SK-N-SH (cell line): ENCODE measurements around the gene F11R. TPM values are rescaled to one million over a fixed set of nuclear protein-coding genes. Genes with fewer than 3 reads are reported as not detected.

Experiments
- CTCF ChIA-PET: fragments of 300-600, 350-600 bp; formaldehyde crosslinking; extraction: SDS; loops from one replicate; lab custom pipeline; 2021; lab: Yijun Ruan, JAX
- POLR2A ChIA-PET: fragments of 350-600 bp; sonication (Branson Sonifier 250); formaldehyde crosslinking; extraction: SDS; loops from one replicate; lab custom pipeline; 2020; ENCODE audit warnings: antibody characterized with exemption, inconsistent platforms; lab: Yijun Ruan, JAX
- DNase-seq: peaks from one replicate; pipeline ENCODE4 v3.0.0; 2012
- H2AFZ ChIP-seq: fragments of 200-600 bp; sonication (generic); 2 replicates; pipeline ENCODE4 v1.8.1; 2016; ENCODE audit warnings: antibody characterized with exemption, mild to moderate bottlenecking, low read depth
- H3F3A ChIP-seq: fragments of 200-600 bp; sonication (generic); replicated peaks from 2 replicates; pipeline ENCODE3; 2016; ENCODE audit warnings: antibody characterized with exemption, mild to moderate bottlenecking; ENCODE audit not compliant: insufficient read depth
- H3K27ac ChIP-seq, 2 experiments: fragments of 200-500 bp in 1 of 2; fragments of 200-600 bp in 1 of 2; sonication (Bioruptor generic) in 1 of 2; sonication (generic), shearing (Covaris generic) in 1 of 2; 2 replicates each; pipeline versions ENCODE4 v1.5.1 to v1.6.1; 2014 to 2016; ENCODE audit warnings: low read depth in 2 of 2, inconsistent platforms in 1 of 2, low read length in 1 of 2, mild to moderate bottlenecking in 1 of 2, mixed read lengths in 1 of 2
- H3K27me3 ChIP-seq: fragments of 200-600 bp; sonication (generic), shearing (Covaris generic); 2 replicates; pipeline ENCODE4 v1.6.1; 2016; ENCODE audit warnings: mixed run types; ENCODE audit not compliant: insufficient read depth
- H3K36me3 ChIP-seq, 2 experiments: fragments of 200-500 bp in 1 of 2; fragments of 200-600 bp in 1 of 2; sonication (Bioruptor generic) in 1 of 2; sonication (generic) in 1 of 2; replicated peaks in 1 of 2; 2 replicates each; pipeline versions ENCODE3 to v1.5.1; 2014 to 2016; ENCODE audit warnings: low read length in 1 of 2, mild to moderate bottlenecking in 1 of 2; ENCODE audit not compliant: insufficient read depth in 2 of 2, control insufficient read depth in 1 of 2
- H3K4me1 ChIP-seq, 2 experiments: fragments of 200-500 bp in 1 of 2; fragments of 200-600 bp in 1 of 2; sonication (Bioruptor generic) in 1 of 2; sonication (generic), shearing (Covaris generic) in 1 of 2; 2 replicates each; pipeline versions ENCODE4 v1.5.1 to v1.6.1; 2014 to 2016; ENCODE audit warnings: low read depth in 1 of 2, low read length in 1 of 2, mixed run types in 1 of 2; ENCODE audit not compliant: insufficient read depth in 2 of 2, control insufficient read depth in 1 of 2
- H3K4me2 ChIP-seq: fragments of 200-600 bp; sonication (generic), shearing (Covaris generic); 2 replicates; pipeline ENCODE4 v1.6.1; 2017; ENCODE audit warnings: mixed run types
- H3K4me3 ChIP-seq, 2 experiments: fragments of 200-500 bp in 1 of 2; fragments of 200-600 bp in 1 of 2; sonication (Bioruptor generic) in 1 of 2; sonication (generic), shearing (Covaris generic) in 1 of 2; 2 replicates each; pipeline versions ENCODE4 v1.5.1 to v1.8.1; 2014 to 2016; ENCODE audit warnings: low read depth in 2 of 2, inconsistent platforms in 1 of 2, low read length in 1 of 2, mild to moderate bottlenecking in 1 of 2, mixed read lengths in 1 of 2, moderate library complexity in 1 of 2
- H3K79me2 ChIP-seq: fragments of 200-600 bp; sonication (generic); 2 replicates; pipeline ENCODE4 v1.8.1; 2017; ENCODE audit warnings: mild to moderate bottlenecking; ENCODE audit not compliant: insufficient read depth
- H3K9ac ChIP-seq: fragments of 200-600 bp; sonication (generic); 2 replicates; pipeline ENCODE4 v1.6.1; 2017; ENCODE audit warnings: mixed run types
- H3K9me2 ChIP-seq: fragments of 200-600 bp; sonication (generic); 2 replicates; pipeline ENCODE4 v1.6.1; 2017; ENCODE audit warnings: mixed run types
- H3K9me3 ChIP-seq: fragments of 200-600 bp; sonication (generic); 2 replicates; pipeline ENCODE4 v1.6.1; 2017; ENCODE audit warnings: mixed run types, mild to moderate bottlenecking, moderate library complexity
- H4K20me1 ChIP-seq: fragments of 200-600 bp; sonication (generic); 2 replicates; pipeline ENCODE4 v1.6.1; 2017; ENCODE audit warnings: mild to moderate bottlenecking, mixed run types; ENCODE audit not compliant: insufficient read depth
- CTCF ChIP-seq: fragments of 200-600 bp; sonication (generic); IDR thresholded peaks from 2 replicates; pipeline ENCODE4 v1.6.1; 2017; ENCODE audit warnings: antibody characterized with exemption, mild to moderate bottlenecking, moderate library complexity
- GABPA ChIP-seq: IDR thresholded peaks from 2 replicates; pipeline ENCODE4 v1.4.0; 2012; ENCODE audit warnings: low read depth, mild to moderate bottlenecking
- NRF1 ChIP-seq: IDR thresholded peaks from 2 replicates; pipeline ENCODE4 v1.6.1; 2012; ENCODE audit warnings: low read depth, mild to moderate bottlenecking, low read length
- REST ChIP-seq: IDR thresholded peaks from 2 replicates; pipeline ENCODE4 v1.6.1; 2012; ENCODE audit warnings: mild to moderate bottlenecking, low read depth, low read length, moderate library complexity
- WGBS: methylation state at CpG from one replicate; pipeline ENCODE4 v1.1.6; 2017; ENCODE audit warnings: low lambda C conversion rate; 5-methylcytosine and 5-hydroxymethylcytosine counted together
- polyA plus RNA-seq, 3 experiments: library from polyadenylated mRNA; depleted of rRNA; stranded (reverse); fragments of >200 nt; gene quantifications; 2 replicates each; pipeline ENCODE4 v1.2.3, GENCODE V29; 2012

F11R gene
- polyA plus RNA-seq, 1 of the 3 experiments (the other 2 are of a cell fraction) = 9.0 TPM

- no peak for TF ChIP-seq REST
- TF ChIP-seq, all 33 proteins: peak for 0
These were observed 28.2 kb upstream of the F11R start (continued) for GRCh38 chr1:161048949-161049722.

GRCh38 chr1:161047436-161048420 lies 26.8 kb upstream of the F11R start:
- peaks cover 22% of the 10 kb centered on the region for H3K79me2 ChIP-seq
- no peaks in the 10 kb centered on the region for H3K9me3 ChIP-seq
- POLR2A ChIA-PET = interaction anchor here (0.8 to 3.2 kb wide), 2 partner anchors 15 to 70 kb away, joined by 3 to 12 read pairs; partner anchors contain the start of genes NIT1 and PFDN2
- peaks cover 0 to 7% of the 10 kb centered on the region in 2 experiments; a peak in 2 of 4 replicates for H3K4me1 ChIP-seq
- CTCF ChIA-PET = interaction anchor here (1.0 to 3.2 kb wide), 3 partner anchors 9 to 49 kb away, joined by 3 to 26 read pairs (median 6); partner anchors contain the start of gene TSTD1
- no peak overlapping the region for H3K4me3 ChIP-seq
- 89% methylated on average over 7 of the region's 18 CpGs for WGBS
- H3K27ac ChIP-seq = no peak overlapping the region
- peaks cover 5% of the 10 kb centered on the region for H3F3A ChIP-seq
- no peak overlapping the region for H2AFZ ChIP-seq
- H4K20me1 ChIP-seq = no peaks in the 10 kb centered on the region
- no peaks in the 10 kb centered on the region for H3K9me2 ChIP-seq
- H3K36me3 ChIP-seq = peaks cover 3 to 5% of the 10 kb centered on the region in 2 experiments
- no peak overlapping the region for H3K4me2 ChIP-seq
- H3K9ac ChIP-seq = no peak overlapping the region
- no peaks in the 10 kb centered on the region for H3K27me3 ChIP-seq
- TF ChIP-seq CTCF = no peak
- no peak for TF ChIP-seq GABPA
- TF ChIP-seq NRF1 = no peak
- no peak for DNase-seq
